ENCODE measurements around the gene PCK2.

PCK2 gene

GRCh38 chr14:24062216-24062980 is 31.7 kb upstream of the PCK2 start:
- no peak for DNase-seq

GRCh38 chr14:24063263-24063836 is 30.8 kb upstream of the PCK2 start:
- DNase-seq, result no peak

DNA sequence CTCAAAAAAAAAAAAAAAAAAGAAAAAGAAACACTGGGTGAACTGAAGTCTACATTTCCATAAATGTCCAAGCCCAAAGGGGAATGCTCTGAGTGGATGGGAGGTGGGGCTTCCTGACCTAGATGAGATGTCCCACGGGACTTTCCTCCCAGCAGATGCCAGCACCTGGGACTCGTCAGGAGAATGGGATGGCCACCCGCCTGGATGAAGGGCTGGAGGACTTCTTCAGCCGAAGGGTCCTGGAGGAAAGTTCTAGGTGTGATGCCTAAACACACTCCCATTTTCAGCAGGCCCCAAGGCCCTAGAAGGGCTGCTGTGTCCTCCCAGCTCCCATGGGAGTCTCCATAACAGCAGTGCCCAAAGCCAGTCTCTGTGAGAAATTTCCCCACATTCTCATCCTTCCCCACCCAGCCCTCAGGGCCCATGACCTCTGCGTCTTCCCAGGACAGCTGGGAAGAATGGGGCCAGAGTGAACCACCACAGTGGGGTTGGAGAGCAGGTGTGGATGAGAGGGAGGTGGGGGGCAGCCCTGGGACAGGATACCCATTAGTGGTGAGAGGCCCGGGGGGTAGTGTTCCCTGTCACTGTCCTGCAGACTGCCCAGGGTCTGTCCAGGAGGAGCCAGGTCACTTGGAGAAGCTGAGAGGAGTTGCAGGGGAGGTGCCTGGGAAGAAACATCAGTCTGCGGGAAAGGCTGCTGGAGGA is 29.9 kb upstream of the PCK2 start:
- DNase-seq, result no peak

DNA sequence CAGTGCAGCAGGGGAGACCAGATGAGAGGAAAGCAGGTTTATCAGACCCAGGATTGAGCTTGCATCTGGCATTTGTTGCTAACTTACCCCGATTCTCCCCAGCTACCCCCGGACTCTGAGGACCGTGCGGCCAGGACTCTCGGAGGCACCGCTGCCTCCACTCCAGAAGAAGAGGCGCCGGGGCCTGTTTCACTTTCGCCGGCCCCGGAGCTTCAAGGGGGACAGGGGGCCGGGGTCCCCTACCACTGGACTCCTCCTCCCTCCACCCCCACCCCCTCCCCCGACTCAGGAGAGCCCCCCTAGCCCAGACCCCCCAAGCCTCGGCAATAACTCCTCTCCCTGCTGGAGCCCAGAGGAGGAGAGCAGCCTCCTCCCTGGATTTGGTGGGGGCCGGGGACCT is 29.3 kb upstream of the PCK2 start:
- DNase-seq, result no peak

GRCh38 chr14:24065408-24065807 is 28.7 kb upstream of the PCK2 start:
- DNase-seq, result no peak

DNA sequence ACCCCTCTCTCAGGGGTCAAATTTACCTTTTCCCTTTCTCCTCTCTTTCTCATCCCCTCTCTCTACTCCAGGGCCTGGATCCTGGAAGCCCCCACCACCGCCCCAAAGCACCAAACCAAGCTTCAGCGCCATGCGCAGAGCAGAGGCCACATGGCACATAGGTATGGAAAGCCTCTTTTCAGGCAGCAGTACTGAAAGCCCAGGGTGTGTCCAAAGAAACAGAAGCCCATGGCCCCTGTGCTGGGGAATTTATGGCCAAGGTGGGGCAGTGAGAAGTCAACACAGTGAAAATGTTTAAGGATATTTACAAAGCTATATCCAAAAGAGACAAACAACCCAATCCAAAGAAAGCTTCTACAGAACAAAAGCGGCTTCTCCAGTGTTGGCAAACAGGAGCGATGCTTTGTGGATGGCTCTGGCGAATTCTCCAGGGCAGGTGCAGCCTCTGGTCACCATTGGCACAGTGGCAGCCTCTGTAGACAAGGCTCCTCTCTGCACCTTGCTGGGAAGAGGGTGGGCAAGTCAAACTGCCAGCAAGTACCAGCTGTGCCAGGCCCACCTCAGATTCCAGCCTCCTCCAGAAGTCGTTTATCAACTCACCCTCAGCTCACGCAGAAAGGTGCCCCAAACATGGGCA is 27.5 kb upstream of the PCK2 start:
- DNase-seq, result no peak

DNA sequence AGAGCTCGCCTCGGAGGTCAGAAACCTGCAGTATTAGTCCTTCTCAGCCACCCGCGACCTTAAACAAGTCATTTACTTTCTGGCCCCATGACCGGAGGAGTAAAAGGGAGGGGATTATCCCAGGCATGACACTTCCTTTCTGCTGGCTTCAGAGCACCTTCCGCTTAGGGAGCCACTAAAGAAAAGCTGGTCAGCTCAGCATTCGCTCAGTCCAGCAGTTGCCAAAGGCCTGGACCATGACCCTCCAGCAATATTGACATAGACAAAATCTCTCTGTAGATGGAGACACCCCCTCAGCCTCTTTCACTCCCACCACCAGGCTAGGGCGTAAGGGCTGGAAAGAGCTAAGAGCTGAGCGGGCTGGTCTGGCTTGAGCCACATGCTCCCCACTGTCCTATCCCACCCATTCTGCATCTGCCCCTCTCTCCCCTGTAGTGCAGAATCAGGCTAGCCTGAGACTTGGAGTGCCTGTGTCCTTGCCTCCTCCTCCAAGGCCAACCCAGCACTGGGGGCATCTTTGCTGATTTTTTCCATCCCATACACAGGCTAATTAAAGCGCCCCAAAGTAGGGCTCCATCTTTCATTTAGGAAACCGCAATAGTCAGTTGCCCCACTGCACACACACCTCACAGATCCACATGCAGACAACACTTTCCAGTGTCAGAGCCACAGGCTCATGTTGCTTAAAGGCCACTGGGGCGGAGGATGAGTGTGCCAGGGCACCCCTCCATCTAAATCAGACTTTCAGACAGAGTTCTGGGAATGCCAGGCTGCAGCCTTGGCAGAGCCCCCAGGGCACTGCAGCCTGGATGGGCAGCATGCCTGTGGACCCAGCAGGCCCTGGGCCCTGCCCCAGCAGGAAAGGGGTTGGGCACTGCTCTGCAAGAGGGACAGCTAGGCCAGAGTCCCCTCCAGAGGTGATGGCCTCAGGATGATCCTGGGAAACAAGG is 26.7 kb upstream of the PCK2 start:
- no peak for DNase-seq

DNA sequence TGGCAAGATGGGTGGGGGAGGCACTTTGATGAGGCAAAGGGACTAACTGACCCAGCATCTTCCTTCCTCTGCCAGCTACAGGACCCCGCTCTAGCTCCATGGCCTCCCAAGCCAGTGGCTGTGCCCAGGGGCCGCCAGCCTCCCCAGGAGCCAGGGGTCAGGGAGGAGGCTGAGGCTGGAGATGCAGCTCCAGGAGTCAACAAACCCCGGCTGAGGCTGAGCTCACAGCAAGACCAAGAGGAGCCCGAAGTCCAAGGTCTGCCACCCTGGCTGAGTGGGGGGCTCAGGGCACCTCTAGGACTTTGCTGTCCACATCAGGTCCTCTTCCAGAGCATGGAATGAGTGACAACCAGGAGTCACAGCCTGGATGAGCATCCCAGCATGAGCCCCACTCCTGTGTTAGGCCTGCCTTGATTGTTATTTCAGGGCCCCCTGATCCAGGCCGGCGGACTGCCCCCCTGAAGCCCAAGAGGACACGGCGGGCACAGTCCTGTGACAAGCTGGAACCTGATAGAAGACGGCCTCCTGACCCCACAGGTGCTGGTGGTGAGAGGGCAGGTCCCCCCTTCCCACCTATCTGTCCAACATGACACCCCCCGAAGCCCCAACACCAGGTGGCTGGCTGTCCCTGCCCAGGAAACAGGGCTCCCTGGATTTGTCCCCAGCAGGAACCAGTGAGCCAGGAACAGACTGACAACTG is 25.2 kb upstream of the PCK2 start:
- no peak for DNase-seq

- no peak for DNase-seq
Observed at GRCh38 chr14:24069411-24069735, 24.7 kb upstream of the PCK2 start.

GRCh38 chr14:24070285-24071143 is 23.6 kb upstream of the PCK2 start:
- DNase-seq, result no peak

- DNase-seq, result peak; percentile 70
Observed at GRCh38 chr14:24071144-24071697, 22.9 kb upstream of the PCK2 start, which contains the start of gene CPNE6. Gene CPNE6, plus strand, starts transcription at chr14:24071562. Its CDS starts 1,375 bp downstream, at chr14:24072937.

- no peak for DNase-seq
Observed at GRCh38 chr14:24071836-24072430, 22.2 kb upstream of the PCK2 start.

- no peak for DNase-seq
Observed at GRCh38 chr14:24072436-24072835, 21.7 kb upstream of the PCK2 start.

DNA sequence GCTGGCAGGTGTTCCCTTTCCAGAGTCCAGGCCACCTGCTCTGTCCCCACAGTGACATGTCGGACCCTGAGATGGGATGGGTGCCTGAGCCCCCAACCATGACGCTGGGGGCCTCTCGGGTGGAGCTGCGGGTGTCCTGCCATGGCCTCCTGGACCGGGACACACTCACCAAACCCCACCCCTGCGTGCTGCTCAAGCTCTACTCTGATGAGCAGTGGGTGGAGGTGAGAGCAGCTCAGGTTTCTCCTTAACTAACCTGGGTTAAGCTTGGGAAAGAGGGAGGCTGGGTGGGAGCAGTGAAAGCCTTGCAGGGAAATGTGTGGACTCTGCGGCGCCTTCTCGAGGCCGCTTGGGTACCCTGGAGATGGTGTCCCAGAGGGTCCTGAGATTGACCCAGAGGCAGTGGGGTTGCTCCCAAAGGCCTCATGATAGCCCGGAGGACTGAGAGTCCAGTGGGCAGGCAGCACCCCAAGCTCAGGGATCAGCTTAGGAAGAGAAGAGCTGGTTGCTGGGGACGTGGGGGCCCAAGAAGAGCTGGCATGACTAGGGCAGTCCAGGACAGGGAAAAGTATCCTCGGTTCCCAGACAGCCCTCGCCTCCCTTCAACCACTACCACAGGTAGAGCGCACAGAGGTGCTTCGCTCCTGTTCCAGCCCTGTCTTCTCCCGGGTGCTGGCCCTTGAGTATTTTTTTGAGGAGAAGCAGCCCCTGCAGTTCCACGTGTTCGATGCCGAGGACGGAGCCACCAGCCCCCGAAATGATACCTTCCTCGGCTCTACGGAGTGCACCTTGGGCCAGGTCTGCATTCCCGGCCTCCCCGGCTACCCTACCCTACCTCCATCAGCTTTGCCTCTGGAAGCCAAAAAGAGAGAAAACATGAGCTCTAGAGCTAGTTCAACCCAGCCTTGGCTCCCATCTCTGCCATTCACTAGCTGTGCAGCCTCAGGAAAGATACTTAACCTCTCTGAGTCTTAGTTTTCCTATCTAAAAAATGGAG is 20.9 kb upstream of the PCK2 start:
- DNase-seq, result no peak

GRCh38 chr14:24074625-24075484 is 19.3 kb upstream of the PCK2 start:
- DNase-seq, result no peak

DNA sequence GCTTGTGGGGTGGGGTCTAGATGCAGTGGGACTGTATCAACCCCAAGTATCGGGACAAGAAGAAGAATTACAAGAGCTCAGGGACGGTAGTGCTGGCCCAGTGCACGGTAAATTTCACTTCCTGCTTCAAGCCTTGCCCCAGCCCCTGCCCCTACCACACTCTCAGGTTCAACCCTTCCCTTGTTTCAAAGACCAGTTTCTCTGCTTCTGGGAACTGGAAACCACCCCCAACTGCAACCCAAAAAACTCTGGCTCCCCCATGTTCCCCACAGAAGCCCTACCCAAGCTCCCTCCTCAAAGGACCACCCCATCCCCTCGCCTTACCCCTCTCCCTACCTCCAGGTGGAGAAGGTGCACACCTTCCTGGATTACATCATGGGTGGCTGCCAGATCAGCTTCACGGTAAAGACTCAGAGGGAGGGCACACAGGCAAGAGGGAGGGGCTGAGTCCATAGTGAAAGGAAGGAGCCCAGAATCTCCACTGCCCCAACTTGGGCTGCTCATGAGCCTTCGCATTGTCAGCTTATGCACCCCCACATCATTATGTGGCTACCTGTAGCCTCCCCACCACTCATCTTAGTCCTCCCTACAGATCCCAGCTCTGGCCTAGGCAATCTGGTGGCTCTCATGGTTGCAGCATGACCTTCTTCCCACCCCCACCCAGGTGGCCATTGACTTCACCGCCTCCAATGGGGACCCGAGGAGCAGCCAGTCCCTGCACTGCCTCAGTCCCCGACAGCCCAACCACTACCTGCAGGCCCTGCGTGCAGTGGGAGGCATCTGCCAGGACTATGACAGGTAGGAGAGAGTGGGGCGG is 18.4 kb upstream of the PCK2 start:
- no peak for DNase-seq

GRCh38 chr14:24076302-24076601 is 17.9 kb upstream of the PCK2 start:
- DNase-seq, result no peak
